SW480 (cell line): Measurements from ENCODE around the gene ADGRB2.

Experiments
- DNase-seq: peaks from one replicate; pipeline ENCODE4 v3.0.0-alpha.2; 2016; ENCODE audit warnings: low spot score

The ADGRB2 gene

GRCh38 chr1:31745946-31746670 lies 18.0 kb downstream of the ADGRB2 start:
- DNase-seq, result no peak

GRCh38 chr1:31745096-31745945 lies 18.8 kb downstream of the ADGRB2 start:
- peak; percentile 58 for DNase-seq

GRCh38 chr1:31744165-31744888 lies 19.8 kb downstream of the ADGRB2 start:
- DNase-seq, result no peak

GRCh38 chr1:31742462-31743212 lies 21.5 kb downstream of the ADGRB2 start:
- DNase-seq, result no peak

GRCh38 chr1:31739346-31739745 lies 24.8 kb downstream of the ADGRB2 start:
- peak; percentile 70 for DNase-seq

- DNase-seq, result peak; percentile 42
Observed at GRCh38 chr1:31736675-31737074, 27.5 kb downstream of the ADGRB2 start.

GRCh38 chr1:31735571-31735970 lies 28.6 kb downstream of the ADGRB2 start:
- DNase-seq, result no peak

- DNase-seq, result no peak
Observed at GRCh38 chr1:31734582-31735107, 29.5 kb downstream of the ADGRB2 start.

- DNase-seq, result no peak
Observed at GRCh38 chr1:31733389-31734219, 30.5 kb downstream of the ADGRB2 start.

GRCh38 chr1:31732751-31733289 lies 31.3 kb downstream of the ADGRB2 start:
- DNase-seq, result no peak

GRCh38 chr1:31732343-31732742 lies 31.8 kb downstream of the ADGRB2 start:
- no peak for DNase-seq

GRCh38 chr1:31731049-31731565 lies 33.0 kb downstream of the ADGRB2 start:
- DNase-seq, result no peak

- no peak for DNase-seq
Observed at GRCh38 chr1:31730336-31731048, 33.6 kb downstream of the ADGRB2 start.

- DNase-seq, result no peak
Observed at GRCh38 chr1:31727849-31728248, 36.3 kb downstream of the ADGRB2 start.

GRCh38 chr1:31727195-31727594 lies 36.9 kb downstream of the ADGRB2 start:
- no peak for DNase-seq

GRCh38 chr1:31726715-31727114 lies 37.4 kb downstream of the ADGRB2 start:
- no peak for DNase-seq

GRCh38 chr1:31725777-31726535 lies 38.2 kb downstream of the ADGRB2 start:
- DNase-seq, result no peak

- no peak for DNase-seq
Observed at GRCh38 chr1:31725134-31725533, 39.0 kb downstream of the ADGRB2 start.
